DMS114 treated with DMSO at 0.1 percent for 48 hours (cell line): ENCODE results near the gene CISH.

Source experiments
- DNase-seq: peaks from one replicate; lab custom pipeline; 2025; ENCODE audit not compliant: unreplicated experiment; lab: John Stamatoyannopoulos, UW

Gene CISH

DNA sequence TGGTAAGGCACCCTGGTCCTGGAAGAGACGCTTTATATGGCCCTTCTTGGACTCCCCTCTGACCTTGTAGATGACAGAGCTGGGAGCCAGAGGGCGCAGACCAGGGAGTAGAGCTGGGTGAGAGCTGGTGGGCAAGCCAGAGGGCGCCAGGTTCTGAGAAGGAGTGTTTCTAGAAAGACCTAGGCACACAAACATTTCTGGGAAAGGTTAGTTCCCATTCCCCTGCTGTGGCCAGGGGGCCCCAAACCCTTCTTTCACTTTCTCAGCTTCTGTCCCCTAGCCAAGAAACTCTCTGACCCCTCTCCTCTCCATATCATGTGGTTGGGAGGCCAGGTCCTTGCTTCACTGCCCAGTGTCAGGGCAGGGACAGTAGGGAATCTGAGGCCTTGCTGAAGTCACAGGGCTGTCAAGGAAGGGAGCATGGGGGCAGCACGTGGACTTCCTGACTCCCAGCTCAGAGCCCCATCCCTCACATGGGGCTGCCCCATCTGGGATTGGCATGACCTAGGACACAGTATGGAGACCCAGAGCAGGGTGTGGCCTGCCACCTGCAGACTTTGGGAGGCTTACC is 38.7 kb downstream of the CISH start:
- no peak for DNase-seq

DNA sequence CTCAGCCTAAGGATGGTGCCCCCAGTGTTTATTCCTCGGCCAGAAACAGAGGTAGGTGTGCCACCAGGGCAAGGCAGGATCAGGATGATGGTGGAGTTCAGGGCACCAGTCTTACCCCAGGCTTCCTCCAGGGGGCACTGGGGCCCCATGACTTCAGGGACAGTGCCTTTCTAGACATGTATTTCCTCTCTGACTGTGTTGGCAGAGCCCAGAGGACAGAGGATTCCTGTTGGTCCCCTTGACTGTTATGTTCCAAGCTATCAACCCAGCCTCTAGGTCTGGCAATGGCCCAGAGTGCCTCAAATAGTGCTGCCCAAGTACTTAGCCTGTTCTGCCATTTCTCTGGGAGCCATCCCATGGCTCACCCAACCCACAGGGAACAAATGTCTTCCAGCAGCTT is 39.4 kb downstream of the CISH start:
- DNase-seq = no peak

DNA sequence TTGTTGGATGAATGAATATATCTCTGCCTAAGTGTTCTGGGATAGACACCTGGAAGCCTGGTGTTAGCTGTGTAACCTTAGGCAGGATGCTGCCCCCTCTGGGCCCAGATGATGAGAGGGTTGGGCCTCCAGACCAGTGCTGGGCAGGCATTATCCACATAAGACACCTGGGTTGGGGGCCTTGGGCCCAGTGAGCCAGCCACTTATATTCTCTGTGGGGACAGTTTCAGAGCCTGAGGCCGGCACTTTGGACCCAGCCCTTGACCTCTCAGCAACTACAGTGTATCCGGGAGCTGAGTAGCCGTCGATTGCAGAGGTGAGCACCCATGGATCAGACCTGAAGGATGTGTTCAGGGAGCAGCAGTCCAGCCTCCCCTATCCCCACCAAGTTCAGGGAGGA is 40.1 kb downstream of the CISH start:
- DNase-seq = no peak

DNA sequence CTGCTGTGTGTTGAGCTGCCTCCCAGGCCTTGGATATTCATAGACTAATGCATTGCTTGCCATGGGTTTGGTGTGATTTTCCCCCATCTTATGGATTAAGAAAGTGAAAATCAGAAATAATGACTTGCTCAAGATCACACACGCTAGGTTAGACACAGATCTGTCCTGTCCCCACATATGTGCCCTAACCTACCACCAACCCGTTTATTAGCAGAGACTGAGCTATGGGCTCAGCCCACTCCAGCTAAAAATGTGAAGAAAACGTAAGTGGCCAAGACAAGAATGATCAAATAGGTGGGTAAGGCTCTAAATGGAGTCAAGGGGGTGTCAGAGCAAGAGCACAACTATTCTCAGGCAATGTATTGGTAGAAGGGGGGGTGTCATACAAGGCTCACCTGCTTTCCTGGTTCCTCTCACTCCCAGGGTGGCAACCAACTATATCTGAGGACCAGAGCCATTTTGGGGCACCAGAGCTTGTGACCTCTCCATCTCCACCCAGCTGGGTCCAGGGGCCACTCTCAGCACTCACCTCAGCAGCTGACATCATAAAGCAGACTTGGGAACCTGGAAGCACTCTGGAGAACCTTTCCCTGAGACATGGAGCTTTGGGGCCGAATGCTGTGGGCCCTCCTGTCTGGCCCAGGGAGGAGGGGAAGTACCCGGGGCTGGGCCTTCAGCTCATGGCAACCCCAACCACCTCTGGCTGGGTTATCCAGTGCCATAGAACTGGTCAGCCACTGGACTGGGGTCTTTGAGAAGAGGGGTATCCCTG is 40.9 kb downstream of the CISH start:
- DNase-seq = no peak

DNA sequence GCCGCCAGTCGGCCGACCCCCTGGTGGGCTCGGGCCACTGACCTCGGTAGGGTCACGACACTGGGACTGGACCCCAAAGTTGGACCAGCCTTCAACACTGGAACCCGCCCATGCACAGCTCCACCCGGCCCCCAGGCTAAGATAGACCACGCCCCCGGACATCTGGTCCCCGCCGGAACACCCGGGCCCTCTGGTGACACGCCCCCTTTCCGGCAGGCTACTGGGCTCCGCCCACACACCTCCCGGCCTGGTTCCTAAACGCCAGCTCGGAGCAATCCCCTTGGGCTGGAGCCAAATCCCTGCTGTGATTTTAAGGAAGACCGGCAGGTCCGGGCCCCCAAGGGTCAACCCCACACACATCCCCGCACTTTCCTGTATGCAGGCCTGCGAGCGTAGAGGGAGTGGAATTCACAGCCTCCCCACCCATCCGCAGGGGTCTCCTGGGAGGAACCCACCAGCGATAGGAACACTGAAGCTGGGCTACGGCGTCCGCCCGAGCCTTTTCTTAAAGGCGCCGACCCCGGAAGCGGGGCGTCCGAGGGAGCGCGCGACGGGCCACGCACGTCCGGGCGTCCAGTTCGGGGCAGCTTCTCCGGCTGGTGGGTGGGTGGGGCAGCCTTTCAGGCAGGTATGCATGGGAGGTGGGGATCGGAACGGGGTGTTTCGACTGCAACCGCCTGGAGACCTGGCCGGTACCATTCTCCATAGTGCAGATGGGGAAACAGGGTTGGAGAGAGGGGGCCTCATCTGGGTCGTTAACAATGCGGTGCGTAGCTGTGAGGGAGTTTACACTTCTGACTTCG is 42.4 kb downstream of the CISH start, which contains the start of gene HEMK1:
TSS of gene HEMK1 (plus strand) at position 576 of the 803 bp plus-strand sequence. CDS start 1,583 bp downstream, outside the sequence.
- peak; percentile 76 for DNase-seq

DNA sequence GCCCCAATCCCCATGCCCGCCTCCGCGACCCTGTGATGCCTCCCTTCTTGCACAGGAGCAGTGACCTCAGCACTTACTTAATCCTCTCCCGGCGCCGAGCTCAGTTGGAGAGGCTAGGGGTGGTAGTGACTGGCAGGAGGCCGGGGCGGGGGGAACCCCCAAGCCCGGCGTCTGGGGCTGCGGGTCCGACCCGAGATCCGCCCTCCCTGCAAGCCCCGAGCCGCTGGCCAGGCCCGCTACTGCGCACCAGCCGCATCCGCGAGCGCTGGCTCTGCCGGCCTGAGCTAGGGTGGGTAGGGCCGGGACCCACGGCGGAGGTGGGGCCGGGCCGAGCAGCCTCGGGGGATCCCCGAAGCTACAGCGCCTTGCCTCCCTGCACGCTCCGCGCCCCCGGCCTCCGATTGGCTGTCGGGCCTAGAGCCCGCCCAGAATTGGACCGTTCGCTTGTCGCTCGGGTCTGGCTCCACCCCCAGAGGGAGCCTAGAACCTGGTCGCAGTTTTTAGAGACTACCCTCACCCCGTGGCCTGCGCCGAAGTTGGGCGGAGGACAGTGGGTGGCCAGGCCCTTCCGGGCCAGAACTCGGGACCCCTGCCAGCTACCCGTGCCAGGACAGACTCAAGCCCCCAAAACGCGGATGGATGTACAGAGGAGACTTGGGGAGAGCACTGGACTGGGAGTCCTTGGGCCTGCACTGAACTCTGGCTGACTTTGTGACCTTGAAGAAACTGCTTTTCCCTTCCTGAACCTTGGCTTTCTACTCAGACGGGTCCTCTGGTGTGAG is 44.0 kb downstream of the CISH start, which contains the start of gene C3orf18:
TSS of gene C3orf18 (minus strand) at position 362 of the 782 bp plus-strand sequence. CDS start 2,048 bp downstream, outside the sequence.
- peak; percentile 29 for DNase-seq

DNA sequence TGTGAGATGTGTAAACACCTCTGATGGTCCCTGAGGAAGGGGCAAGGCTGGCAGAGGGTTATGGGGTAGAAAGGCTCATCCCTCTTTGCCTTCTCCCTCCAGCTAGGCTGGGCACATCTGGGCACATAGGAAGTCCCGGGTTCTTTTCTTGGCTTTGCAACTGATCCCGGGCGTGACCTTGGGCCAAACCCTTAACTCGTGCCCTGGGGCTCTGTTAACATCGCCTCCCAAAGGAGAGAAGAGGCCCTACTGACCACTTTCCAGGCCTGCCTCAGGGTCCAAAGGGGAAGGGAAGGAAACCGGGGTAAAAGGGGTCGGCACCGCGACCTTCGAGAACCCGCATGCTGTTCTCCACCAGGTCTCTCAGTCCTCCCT is 44.6 kb downstream of the CISH start:
- no peak for DNase-seq

DNA sequence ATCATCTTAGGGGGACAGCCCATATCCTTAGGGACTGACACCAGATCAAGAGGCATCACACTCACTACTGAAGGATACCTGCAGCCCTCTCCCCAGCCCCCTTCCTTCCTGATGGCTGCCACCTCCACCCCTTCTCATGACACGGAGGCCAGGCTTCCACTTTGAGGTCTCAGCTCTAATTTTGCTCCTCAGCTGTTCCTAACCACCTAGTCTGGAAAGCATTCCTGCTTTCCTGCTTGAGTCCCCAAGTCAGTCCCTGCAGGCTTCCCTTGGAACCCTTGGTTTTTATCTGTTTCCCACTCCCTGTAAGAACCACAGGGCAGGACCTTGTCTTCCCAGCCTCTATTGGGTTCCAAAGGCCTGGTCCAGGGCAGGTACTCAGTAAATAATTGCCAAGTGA is 47.3 kb downstream of the CISH start:
- no peak for DNase-seq

DNA sequence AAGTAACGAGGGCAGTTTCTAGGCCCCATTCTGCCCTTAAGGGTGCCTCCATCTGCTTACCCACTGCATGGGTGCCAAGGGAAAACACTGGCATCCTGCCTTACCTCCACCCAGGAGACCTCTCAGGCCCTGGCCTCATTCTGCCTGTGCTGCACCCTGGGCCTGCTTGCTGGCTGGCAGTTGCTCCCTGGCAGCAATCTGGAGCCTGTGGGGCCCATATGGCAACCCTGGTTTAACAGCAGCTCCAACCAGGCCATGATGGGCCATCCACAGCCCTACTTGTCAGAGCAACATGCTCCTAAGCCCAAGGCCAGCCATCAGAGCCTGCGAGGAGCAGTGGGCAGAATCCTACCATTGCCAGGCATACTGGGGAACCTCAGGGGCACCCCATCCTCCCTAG is 47.7 kb downstream of the CISH start:
- DNase-seq = no peak

DNA sequence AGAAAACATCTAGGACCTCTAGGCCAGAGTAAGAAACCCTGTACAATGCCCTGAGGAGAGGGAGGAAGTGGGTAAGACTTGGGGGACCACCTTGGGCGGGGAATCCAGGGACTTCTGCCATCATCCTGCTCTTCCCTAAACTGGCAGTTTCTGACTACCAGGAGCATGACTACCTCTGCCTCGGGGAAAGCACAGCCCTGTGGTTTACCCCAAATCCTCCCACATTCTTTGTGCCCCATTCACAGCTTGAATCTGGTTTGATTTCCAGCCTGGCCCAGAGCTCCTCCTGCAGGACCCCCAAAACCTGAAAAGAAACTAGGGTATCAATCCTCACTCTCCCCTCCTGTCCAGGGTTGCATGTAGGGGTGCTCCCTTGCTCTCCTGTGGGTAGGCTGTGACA is 48.7 kb downstream of the CISH start:
- DNase-seq = no peak

DNA sequence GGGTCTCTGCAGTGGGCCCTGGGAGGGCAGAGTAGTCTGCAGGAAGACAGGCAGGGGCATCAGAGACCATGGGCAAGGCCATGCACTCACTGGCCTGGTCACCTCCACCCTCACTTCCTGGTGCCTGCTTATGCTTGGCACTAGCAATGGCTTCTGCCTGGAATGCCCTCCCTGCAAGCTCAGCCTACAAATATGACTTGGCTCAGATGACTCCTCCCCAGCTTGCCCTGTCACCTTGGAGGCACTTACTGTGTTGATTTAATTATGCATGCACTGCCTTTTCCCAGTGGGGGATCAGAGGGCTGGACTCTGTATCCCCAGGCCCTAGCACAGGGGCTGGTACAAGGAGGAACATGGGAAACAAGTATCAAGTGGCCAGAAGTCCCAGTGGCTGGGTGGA is 51.9 kb downstream of the CISH start:
- no peak for DNase-seq

DNA sequence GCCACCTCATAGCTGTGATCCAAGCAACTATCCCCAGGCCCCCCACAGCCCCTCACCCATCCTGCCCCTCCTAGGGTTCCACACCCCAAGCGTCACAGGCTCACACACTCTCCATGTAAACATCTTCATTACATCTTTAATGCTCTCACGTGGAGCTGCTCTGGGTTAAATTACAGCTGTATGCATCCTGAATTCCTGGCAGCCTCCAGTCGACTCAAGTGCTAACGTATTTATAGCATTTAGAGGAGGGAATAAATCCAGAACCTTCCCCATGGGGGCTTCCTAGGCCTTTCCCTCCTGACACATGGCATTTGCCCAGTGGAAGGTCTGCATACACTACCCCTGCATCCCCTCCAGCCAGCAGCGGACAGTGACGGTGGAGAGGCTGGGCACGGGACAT is 53.7 kb downstream of the CISH start:
- DNase-seq = no peak

DNA sequence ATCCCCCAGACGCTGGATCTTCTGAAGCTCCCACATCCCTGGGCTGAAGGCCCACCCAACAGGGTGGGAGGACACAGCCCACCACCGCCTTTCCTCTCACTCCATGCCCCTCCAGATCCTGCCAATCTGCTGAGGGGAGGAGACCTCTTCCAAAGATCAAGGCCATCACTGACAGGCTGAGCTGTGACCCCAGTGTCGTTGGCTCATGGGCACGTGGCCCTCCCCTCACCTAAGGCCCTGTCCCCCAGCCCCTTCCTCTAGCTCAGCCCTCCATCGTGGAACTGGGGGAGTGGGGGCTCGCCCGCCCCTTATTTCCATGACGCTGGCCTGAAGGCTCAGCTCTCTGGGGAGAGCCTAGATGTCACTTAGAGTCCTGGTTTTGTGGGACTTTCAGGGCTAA is 54.5 kb downstream of the CISH start:
- no peak for DNase-seq
